ENCODE results near the gene CEMIP. TPM values are rescaled to one million over a fixed set of nuclear protein-coding genes. Genes with fewer than 3 reads are reported as not detected.

The CEMIP gene
- total and polyA plus RNA-seq, 2 of the 4 experiments (the other 2 are of a cell fraction): 63.8 to 78.0 TPM

DNA sequence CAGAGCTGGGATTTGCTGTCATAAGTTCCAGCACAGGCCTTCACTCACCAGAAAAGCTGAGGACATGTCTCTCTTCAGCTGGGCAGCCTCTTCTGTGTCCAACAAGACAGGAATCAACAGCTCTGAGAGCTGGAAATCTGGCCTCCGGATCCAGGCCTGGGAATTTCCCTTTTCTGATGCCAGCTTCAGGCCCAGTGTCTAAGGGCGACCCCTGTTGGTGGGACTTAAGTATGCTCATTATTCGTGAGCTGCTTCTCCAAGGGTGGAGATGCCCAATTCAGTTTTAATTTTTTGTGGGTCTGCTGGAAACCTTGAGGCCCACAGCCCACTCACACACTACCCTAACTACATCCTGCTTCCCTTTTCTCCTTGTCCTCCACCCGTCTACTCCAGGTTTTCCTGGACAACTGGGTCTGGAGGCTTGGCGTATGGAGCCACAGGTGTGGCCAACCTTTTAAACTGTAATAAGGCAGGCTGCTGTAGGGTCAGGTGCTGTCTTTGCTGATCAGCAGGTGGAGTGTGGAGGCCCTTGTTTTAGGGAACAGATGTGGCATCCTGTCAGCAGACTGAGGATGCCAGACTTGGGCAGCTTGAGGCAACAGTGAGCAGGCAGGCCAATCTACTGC lies 2.6 kb upstream of the CEMIP start (continued):
- TF ChIP-seq USF2 (IDR thresholded peaks at IDR 0.05; ENCODE audit: low read depth, low read length): no peak

GRCh38 chr15:80777137-80777536 lies 2.0 kb upstream of the CEMIP start:
- ATAC-seq (ENCODE audit: low read depth): no peak
- Histone ChIP-seq H2AK5ac (ENCODE audit: low read depth, low read length) (peak overlapping the region; percentile 94), H2BK5ac (ENCODE audit: low read depth, low read length, poor library complexity, severe bottlenecking) (peak overlapping the region; percentile 53), H2BK20ac (ENCODE audit: low read depth, low read length) (peak overlapping the region; percentile 81), H2AFZ (replicated peaks; ENCODE audit: low read length, poor library complexity) (no peak overlapping the region), H3K14ac (replicated peaks; ENCODE audit: low read depth, low read length) (0 out of 2 replicates have a peak overlapping the region, but pooled peaks have one; percentile 14), H3K4ac (ENCODE audit: low read depth, low read length) (peak overlapping the region; percentile 67), H2BK15ac (ENCODE audit: low read depth, low read length) (peak overlapping the region; percentile 79; the same call in 2 of the 3 replicates), H3K23ac (ENCODE audit: low read depth, low read length) (peak overlapping the region; percentile 21; the same call in 1 of the 2 replicates), H4K8ac (ENCODE audit: low read depth in 2 of 2, low read length in 2 of 2) (peak overlapping the region; percentile 35 to 48; a peak in 2 of 4 replicates), H4K5ac (ENCODE audit: low read depth, low read length) (peak overlapping the region; percentile 62), H3K18ac (ENCODE audit: low read depth, low read length) (peak overlapping the region; percentile 15; the same call in 1 of the 2 replicates), H3K27ac (ENCODE audit: insufficient read depth, low read length) (peak overlapping the region; percentile 40; the same call in 1 of the 2 replicates), H3K56ac (ENCODE audit: extremely low read depth, insufficient read depth, low read length) (no peak overlapping the region), H3K27me3 (ENCODE audit: control insufficient read depth, insufficient read depth, low read length) (no peaks in the 10 kb centered on the region), H4K91ac (ENCODE audit: insufficient read depth, low read depth, low read length) (peak overlapping the region; percentile 76), H2BK120ac (ENCODE audit: low read depth, low read length) (peak overlapping the region; percentile 84), H3K9me1 (ENCODE audit: insufficient read depth, low read length) (no peaks in the 10 kb centered on the region), H3K4me2 (ENCODE audit: low read depth, low read length) (peak overlapping the region; percentile 6; the same call in 1 of the 2 replicates), H2AK9ac (replicated peaks; ENCODE audit: low read depth, low read length, poor library complexity) (no peak overlapping the region), H3K79me1 (ENCODE audit: low read depth in 1 of 2, low read length in 2 of 2) (peaks cover 9 to 26% of the 10 kb centered on the region in 2 experiments; a peak in 3 of 4 replicates), H3K9ac (ENCODE audit: low read depth, low read length) (0 out of 2 replicates have a peak overlapping the region, but pooled peaks have one; percentile 7), H3K9me3 (ENCODE audit: control insufficient read depth, insufficient read depth, low read length) (no peaks in the 10 kb centered on the region), H3K4me1 (ENCODE audit: control insufficient read depth, insufficient read depth, low read length) (peaks cover 20% of the 10 kb centered on the region), H4K20me1 (ENCODE audit: insufficient read depth, low read length) (peaks cover 26% of the 10 kb centered on the region), H3K36me3 (ENCODE audit: control insufficient read depth, insufficient read depth, low read length) (peaks cover 6% of the 10 kb centered on the region; the same call in 1 of the 2 replicates), H3K4me3 (ENCODE audit: insufficient read depth, low read depth, low read length) (no peak overlapping the region)
- WGBS, 2 experiments (ENCODE audit: extremely low coverage in 2 of 2, insufficient read length in 1 of 2): 70% methylated on average over 2 of the region's 8 CpGs; no CpG with 5 or more reads in 1 of the 2 experiments
- DNase-seq: peak; percentile 68
- dilution Hi-C loops (cut with HindIII; ENCODE audit: low sequenced_read_pairs, unreplicated experiment): no loop called here
- intact Hi-C loops (cut with micrococcal nuclease): loop anchor here (10.0 kb wide), 2 partner anchors 292 to 462 kb away; no protein-coding TSS in a partner anchor
- no TSS peak for BruUV-seq (replicated peaks)
- TF ChIP-seq RAD21 (IDR thresholded peaks at IDR 0.05; ENCODE audit: low read length) (no peak), CEBPB (IDR thresholded peaks at IDR 0.05; ENCODE audit: low read depth, low read length) (peak; percentile 93)
- in situ Hi-C loops (cut with MboI; ENCODE audit: low sequenced_read_pairs): loop anchor here (5.0 kb wide), 3 partner anchors 195 to 320 kb away; no protein-coding TSS in a partner anchor
- POLR2A ChIA-PET (ENCODE audit: unreplicated experiment): interaction anchor here (0.6 to 1.1 kb wide), 2 partner anchors 114 to 322 kb away, joined by 3 to 5 read pairs; no protein-coding TSS in a partner anchor
- CTCF ChIA-PET: interaction anchor here (0.6 to 3.6 kb wide), 15 partner anchors 9 to 475 kb away, joined by 3 to 50 read pairs (median 5); partner anchors contain the start of gene ABHD17C

Measured in IMR-90 (cell line).